Common myeloid progenitor, CD34-positive (primary cell): ENCODE data around the gene FHDC1.

Experiments used
- CTCF ChIA-PET: fragments of 350-600 bp; sonication (Branson Sonifier 250); formaldehyde crosslinking; loops from one replicate; lab custom pipeline; 2021; ENCODE audit warnings: antibody characterized with exemption; lab: Charles Lee
- POLR2A ChIA-PET: fragments of 350-600 bp; sonication (Branson Sonifier 250); formaldehyde crosslinking; loops from one replicate; lab custom pipeline; 2021; ENCODE audit warnings: antibody characterized with exemption; lab: Charles Lee
- DNase-seq, 3 donors: peaks; one replicate each; pipeline versions ENCODE4 v3.0.0 to v3.0.0-alpha.2; 2013
- H3K27ac ChIP-seq, 2 experiments: 1 replicate in 1 of 2; 2 replicates in 1 of 2; pipeline ENCODE4 v1.7.0; 2013; ENCODE audit warnings: inconsistent platforms in 2 of 2, low read length in 2 of 2, mild to moderate bottlenecking in 2 of 2, low read depth in 1 of 2, moderate library complexity in 1 of 2; ENCODE audit not compliant: severe bottlenecking in 2 of 2, insufficient read depth in 1 of 2, poor library complexity in 1 of 2
- H3K27me3 ChIP-seq, 5 experiments: replicated peaks in 2 of 5; 1 replicate in 3 of 5; 2 replicates in 2 of 5; pipeline versions ENCODE4 v1.6.1 to v1.7.0; 2013; ENCODE audit warnings: low read length in 4 of 5, mild to moderate bottlenecking in 2 of 5, moderate library complexity in 2 of 5, inconsistent platforms in 1 of 5; ENCODE audit not compliant: insufficient read depth in 5 of 5, control insufficient read depth in 4 of 5
- H3K36me3 ChIP-seq, 4 experiments: 1 replicate in 2 of 4; 2 replicates in 2 of 4; pipeline versions ENCODE4 v1.6.1 to v1.7.0; 2013; ENCODE audit warnings: low read length in 3 of 4, control low read depth in 1 of 4, mild to moderate bottlenecking in 1 of 4; ENCODE audit not compliant: control insufficient read depth in 4 of 4, insufficient read depth in 4 of 4
- H3K4me1 ChIP-seq, 4 experiments: 1 replicate in 3 of 4; 2 replicates in 1 of 4; pipeline versions ENCODE4 v1.6.1 to v1.7.1; 2013; ENCODE audit warnings: low read length in 3 of 4, mild to moderate bottlenecking in 3 of 4, control low read depth in 1 of 4, inconsistent platforms in 1 of 4, moderate library complexity in 1 of 4; ENCODE audit not compliant: control insufficient read depth in 4 of 4, insufficient read depth in 4 of 4; ENCODE audit errors: control extremely low read depth in 1 of 4
- H3K4me3 ChIP-seq, 7 experiments: 1 replicate in 4 of 7; 2 replicates in 3 of 7; pipeline versions ENCODE4 v1.5.1 to v1.7.0; 2013; ENCODE audit warnings: mild to moderate bottlenecking in 7 of 7, low read length in 6 of 7, moderate library complexity in 6 of 7, inconsistent platforms in 2 of 7, low read depth in 2 of 7, control low read depth in 1 of 7; ENCODE audit not compliant: insufficient read depth in 4 of 7, control insufficient read depth in 1 of 7; ENCODE audit errors: extremely low read depth in 1 of 7
- H3K9me3 ChIP-seq, 5 experiments: 1 replicate in 4 of 5; 2 replicates in 1 of 5; pipeline versions ENCODE4 v1.6.1 to v1.7.1; 2013; ENCODE audit warnings: low read length in 4 of 5, mild to moderate bottlenecking in 2 of 5, inconsistent platforms in 1 of 5, low read depth in 1 of 5, moderate library complexity in 1 of 5; ENCODE audit not compliant: control insufficient read depth in 4 of 5, insufficient read depth in 2 of 5; ENCODE audit errors: control extremely low read depth in 1 of 5
- WGBS: methylation state at CpG from one replicate; pipeline ENCODE4 v1.1.5; 2013; ENCODE audit not compliant: insufficient coverage; 5-methylcytosine and 5-hydroxymethylcytosine counted together

FHDC1 gene

GRCh38 chr4:152900395-152900794, 35.7 kb upstream of the FHDC1 start:
- no peak for DNase-seq
- H3K4me1 ChIP-seq: peaks cover 3 to 15% (median 9%) of the 10 kb centered on the region in 4 experiments
- H3K27ac ChIP-seq: no peak overlapping the region
- H3K36me3 ChIP-seq: no peaks in the 10 kb centered on the region
- no peak overlapping the region for H3K4me3 ChIP-seq
- no peaks in the 10 kb centered on the region for H3K9me3 ChIP-seq
- CTCF ChIA-PET: no interaction called here
- no peaks in the 10 kb centered on the region for H3K27me3 ChIP-seq
- POLR2A ChIA-PET: no interaction called here

DNA sequence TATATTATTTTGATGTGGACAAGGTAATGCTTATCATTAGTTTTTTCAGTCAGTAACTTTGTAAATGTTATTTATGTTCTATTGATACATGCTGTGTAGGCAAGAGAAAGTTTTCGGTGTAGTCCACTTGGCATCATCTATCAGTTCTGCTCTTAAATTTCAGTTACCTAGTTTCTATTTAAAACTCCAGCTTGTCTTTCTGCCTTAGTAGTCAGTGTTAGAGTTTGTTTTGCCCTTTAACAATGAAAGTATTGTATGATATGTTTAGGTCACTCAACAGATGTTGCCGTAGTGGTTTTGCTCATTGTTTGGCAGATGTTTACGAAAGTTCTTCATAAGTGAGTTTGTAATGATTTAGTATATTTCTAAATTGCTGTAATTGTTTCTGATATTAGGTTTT, 34.9 kb upstream of the FHDC1 start:
- H3K4me3 ChIP-seq: no peak overlapping the region
- CTCF ChIA-PET: no interaction called here
- H3K36me3 ChIP-seq: no peaks in the 10 kb centered on the region
- H3K9me3 ChIP-seq: no peaks in the 10 kb centered on the region
- no peaks in the 10 kb centered on the region for H3K27me3 ChIP-seq
- no peak overlapping the region for H3K27ac ChIP-seq
- peaks cover 3 to 15% (median 9%) of the 10 kb centered on the region in 4 experiments for H3K4me1 ChIP-seq
- no peak for DNase-seq
- WGBS: 100% methylated on average over 1 of the region's 3 CpGs
- POLR2A ChIA-PET: no interaction called here

DNA sequence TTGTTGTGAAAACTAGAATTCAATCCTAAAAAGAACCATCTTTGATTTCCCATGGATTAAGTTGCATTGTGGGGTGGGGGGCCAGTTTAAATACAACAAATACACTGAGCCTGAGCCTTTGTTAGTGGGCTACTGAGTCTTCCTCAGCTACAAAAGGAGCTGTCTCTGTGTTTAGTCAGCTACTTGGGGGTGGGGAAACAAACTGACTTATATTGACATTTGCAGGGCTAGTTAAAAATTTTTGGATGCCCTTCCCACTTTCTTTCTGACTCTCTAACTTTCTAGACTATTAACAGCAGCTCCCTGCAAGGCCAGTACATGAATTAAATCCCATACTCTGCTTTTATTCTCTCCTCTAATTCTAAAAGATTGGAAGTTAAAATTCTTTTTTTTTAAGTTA, 32.5 kb upstream of the FHDC1 start:
- Histone ChIP-seq H3K4me3 (no peak overlapping the region), H3K9me3 (no peaks in the 10 kb centered on the region), H3K4me1 (no peaks in the 10 kb centered on the region), H3K27me3 (no peaks in the 10 kb centered on the region), H3K27ac (no peak overlapping the region), H3K36me3 (no peaks in the 10 kb centered on the region)
- ChIA-PET CTCF (interaction anchor here (0.6 to 1.3 kb wide), 2 partner anchors 31 to 739 kb away, joined by 3 read pairs; no protein-coding TSS in a partner anchor), POLR2A (no interaction called here)
- no peak for DNase-seq

DNA sequence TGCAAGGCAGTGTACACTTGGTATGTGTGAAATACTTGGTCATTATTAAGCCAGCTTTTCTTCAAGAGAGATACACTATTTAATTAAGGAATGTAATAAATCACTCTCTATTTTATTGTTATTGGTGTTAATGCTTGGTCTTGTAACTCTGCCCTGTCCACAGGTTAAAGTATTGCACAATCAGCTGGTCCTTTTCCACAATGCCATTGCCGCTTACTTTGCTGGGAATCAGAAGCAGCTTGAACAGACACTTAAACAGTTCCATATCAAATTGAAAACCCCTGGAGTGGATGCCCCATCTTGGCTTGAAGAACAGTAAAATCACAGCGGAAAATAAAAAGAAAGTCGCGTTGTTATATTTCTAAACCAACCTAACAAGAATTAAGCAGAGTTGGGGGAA, 26.2 kb upstream of the FHDC1 start:
- WGBS: 100% methylated on average over 1 of the region's 4 CpGs
- no peaks in the 10 kb centered on the region for H3K36me3 ChIP-seq
- no peaks in the 10 kb centered on the region for H3K9me3 ChIP-seq
- H3K4me1 ChIP-seq: no peaks in the 10 kb centered on the region
- no peak for DNase-seq
- ChIA-PET CTCF (interaction anchor here (0.8 to 1.3 kb wide), 2 partner anchors 17 to 237 kb away, joined by 3 read pairs; no protein-coding TSS in a partner anchor), POLR2A (no interaction called here)
- no peak overlapping the region for H3K4me3 ChIP-seq
- H3K27ac ChIP-seq: no peak overlapping the region
- H3K27me3 ChIP-seq: no peaks in the 10 kb centered on the region

DNA sequence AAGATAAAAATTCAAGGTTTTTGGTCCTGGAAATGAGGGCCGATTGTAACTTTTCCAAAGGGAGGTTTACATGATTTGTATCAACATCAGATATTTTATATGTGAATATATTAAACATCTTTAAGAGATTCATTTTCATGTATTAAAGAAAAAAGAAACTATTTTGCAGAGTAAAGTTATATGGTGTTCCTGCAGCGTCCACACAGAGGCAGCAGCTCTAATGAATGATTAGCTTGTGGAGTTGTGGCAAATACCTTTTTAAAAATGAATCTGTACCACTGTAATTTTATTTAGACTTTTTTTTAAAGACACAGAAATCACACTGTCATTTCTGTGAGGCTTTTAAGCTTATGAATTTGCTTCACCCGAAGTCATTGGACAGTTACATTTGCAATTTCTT, 25.6 kb upstream of the FHDC1 start:
- Histone ChIP-seq H3K27ac (no peak overlapping the region), H3K4me3 (no peak overlapping the region), H3K27me3 (no peaks in the 10 kb centered on the region), H3K9me3 (no peaks in the 10 kb centered on the region), H3K36me3 (no peaks in the 10 kb centered on the region), H3K4me1 (no peaks in the 10 kb centered on the region)
- ChIA-PET CTCF (interaction anchor here (1.3 kb wide), 1 partner anchor 17 kb away, joined by 3 read pairs; no protein-coding TSS in a partner anchor), POLR2A (no interaction called here)
- no peak for DNase-seq
- 80% methylated on average over 1 of the region's 3 CpGs for WGBS

GRCh38 chr4:152917543-152918395, 18.4 kb upstream of the FHDC1 start:
- no peak for DNase-seq
- Histone ChIP-seq H3K4me1 (no peaks in the 10 kb centered on the region), H3K27me3 (no peaks in the 10 kb centered on the region), H3K4me3 (no peak overlapping the region), H3K36me3 (no peaks in the 10 kb centered on the region), H3K27ac (no peak overlapping the region), H3K9me3 (peaks cover 3 to 15% (median 8%) of the 10 kb centered on the region in 5 experiments)
- ChIA-PET POLR2A (no interaction called here), CTCF (interaction anchor here (0.6 kb wide), 1 partner anchor 13 kb away, joined by 3 read pairs; no protein-coding TSS in a partner anchor)
- 60% methylated on average over 1 of the region's 3 CpGs for WGBS

DNA sequence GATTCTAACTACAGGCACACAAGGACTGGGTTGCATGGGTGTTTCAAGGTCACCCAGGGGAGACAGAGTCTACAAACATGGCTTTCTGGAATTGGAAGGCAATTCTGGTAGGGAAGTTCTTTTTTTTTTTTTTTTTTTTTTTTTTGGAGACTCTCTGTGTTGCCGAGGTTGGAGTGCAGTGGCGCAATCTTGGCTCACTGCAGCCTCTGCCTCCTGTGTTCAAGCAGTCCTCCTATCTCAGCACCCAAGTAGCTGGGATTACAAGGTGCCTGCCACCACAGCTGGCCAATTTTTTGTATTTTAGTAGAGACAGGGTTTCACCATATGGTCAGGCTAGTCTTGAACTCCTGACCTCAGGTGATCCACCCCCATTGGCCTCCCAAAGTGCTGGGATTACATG, 16.3 kb upstream of the FHDC1 start:
- POLR2A ChIA-PET: no interaction called here
- Histone ChIP-seq H3K36me3 (no peaks in the 10 kb centered on the region), H3K4me3 (no peak overlapping the region), H3K9me3 (peaks cover 3 to 15% (median 8%) of the 10 kb centered on the region in 5 experiments), H3K27ac (no peak overlapping the region), H3K4me1 (no peaks in the 10 kb centered on the region), H3K27me3 (no peaks in the 10 kb centered on the region)
- CTCF ChIA-PET: no interaction called here
- WGBS: 100% methylated on average over 2 of the region's 2 CpGs
- no peak for DNase-seq
